CD4-positive, alpha-beta T cell (primary cell): ENCODE data around the gene CENPS. TPM values are rescaled to one million over a fixed set of nuclear protein-coding genes. Genes with fewer than 3 reads are reported as not detected.

Source experiments
- ATAC-seq: fragments of 200-7000 bp; cut with Tn5 transposase; one replicate; pipeline ENCODE4 v1.10.0; 2022; ENCODE audit warnings: mild to moderate bottlenecking; ENCODE audit not compliant: poor library complexity
- CTCF ChIA-PET: fragments of 350-600 bp; sonication (Branson Sonifier 250); formaldehyde crosslinking; loops from one replicate; lab custom pipeline; 2021; ENCODE audit warnings: antibody characterized with exemption, inconsistent platforms; lab: Charles Lee
- POLR2A ChIA-PET: fragments of 350-600 bp; sonication (Branson Sonifier 250); formaldehyde crosslinking; loops from one replicate; lab custom pipeline; 2021; ENCODE audit warnings: antibody characterized with exemption, inconsistent platforms; lab: Charles Lee
- DNase-seq, 14 experiments: peaks; one replicate each; pipeline ENCODE4 v3.0.0-alpha.2; 2013 to 2020; ENCODE audit warnings: mixed read lengths in 2 of 14
- H3K27ac ChIP-seq, 2 donors: one replicate each; pipeline versions ENCODE4 v1.5.1 to v1.7.0; 2013; ENCODE audit warnings: low read length in 2 of 2, low read depth in 1 of 2, mild to moderate bottlenecking in 1 of 2
- H3K27me3 ChIP-seq, 2 experiments: 1 replicate in 1 of 2; 2 replicates in 1 of 2; pipeline versions ENCODE4 v1.6.1 to v1.7.0; 2013; ENCODE audit warnings: low read length in 2 of 2, control low read depth in 1 of 2, mild to moderate bottlenecking in 1 of 2, moderate library complexity in 1 of 2; ENCODE audit not compliant: insufficient read depth in 2 of 2, control insufficient read depth in 1 of 2
- H3K36me3 ChIP-seq: one replicate; pipeline ENCODE4 v1.6.1; 2013; ENCODE audit warnings: low read length, control low read depth; ENCODE audit not compliant: insufficient read depth
- H3K4me1 ChIP-seq: one replicate; pipeline ENCODE4 v1.6.1; 2013; ENCODE audit warnings: low read length, control low read depth; ENCODE audit not compliant: insufficient read depth
- H3K4me3 ChIP-seq: one replicate; pipeline ENCODE4 v1.5.1; 2013; ENCODE audit warnings: mild to moderate bottlenecking, low read length, moderate library complexity
- H3K9me3 ChIP-seq, 2 experiments: 1 replicate in 1 of 2; 2 replicates in 1 of 2; pipeline versions ENCODE4 v1.6.1 to v1.7.0; 2013; ENCODE audit warnings: low read length in 2 of 2, mild to moderate bottlenecking in 2 of 2, control low read depth in 1 of 2, moderate library complexity in 1 of 2; ENCODE audit not compliant: control insufficient read depth in 1 of 2, insufficient read depth in 1 of 2
- H3K27ac Mint-ChIP-seq: one replicate; pipeline ENCODE4 v1.8.0; 2020; ENCODE audit warnings: mixed read lengths
- H3K27me3 Mint-ChIP-seq: one replicate; pipeline ENCODE4 v1.8.0; 2021; ENCODE audit warnings: mixed read lengths
- H3K36me3 Mint-ChIP-seq: one replicate; pipeline ENCODE4 v1.8.0; 2021; ENCODE audit warnings: low read depth, mixed read lengths
- H3K4me1 Mint-ChIP-seq: one replicate; pipeline ENCODE4 v1.8.0; 2021; ENCODE audit warnings: low read depth, mixed read lengths
- H3K4me3 Mint-ChIP-seq: one replicate; pipeline ENCODE4 v1.8.0; 2020; ENCODE audit warnings: mild to moderate bottlenecking, mixed read lengths
- H3K9me3 Mint-ChIP-seq: one replicate; pipeline ENCODE4 v1.8.0; 2020; ENCODE audit warnings: mixed read lengths
- intact Hi-C, 2 experiments: fragments of 100-400 bp; cut with DNase I in 1 of 2; cut with micrococcal nuclease in 1 of 2; formaldehyde crosslinking; loops; one replicate each; pipeline versions ENCODE4 v1.15.1 to v1.9.0; 2023 to 2025; cut with DNase I, micrococcal nuclease
- total RNA-seq, 174 experiments: library from RNA in 2 of 174; stranded (reverse) in 2 of 174; gene quantifications; one replicate each; pipeline ENCODE4 v1.2.3 and lab custom pipeline; 2021 to 2026
- TF ChIP-seq, protein P1 (sequence below): fragments of 200-600 bp; IDR thresholded peaks from one replicate; pipeline ENCODE4 v1.8.0; 2022; ENCODE audit warnings: antibody characterized with exemption, mild to moderate bottlenecking

Gene CENPS
- total RNA-seq, 2 experiments from 2014 or later = 3.7 to 4.0 TPM

DNA sequence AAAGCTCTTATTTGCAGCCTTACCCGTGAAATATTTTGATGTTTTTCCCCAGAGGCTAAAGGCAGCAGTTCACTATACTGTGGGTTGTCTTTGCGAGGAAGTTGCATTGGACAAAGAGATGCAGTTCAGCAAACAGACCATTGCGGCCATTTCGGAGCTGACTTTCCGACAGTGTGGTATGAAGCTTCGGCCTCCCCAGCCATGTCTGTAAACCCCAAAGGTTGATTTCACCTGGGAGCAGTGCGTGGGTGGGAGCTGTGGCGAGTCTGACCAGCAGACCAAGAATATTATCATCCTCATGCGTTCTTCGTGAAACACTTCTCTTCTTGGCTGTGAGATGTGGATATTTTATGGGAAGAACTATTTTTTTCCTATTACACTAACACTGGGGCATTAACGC lies 3.6 kb downstream of the CENPS start:
- H3K9me3 ChIP-seq = no peaks in the 10 kb centered on the region
- H3K4me3 ChIP-seq = no peak overlapping the region
- H3K27me3 Mint-ChIP-seq = no peaks in the 10 kb centered on the region
- H3K4me1 Mint-ChIP-seq = peaks cover 18% of the 10 kb centered on the region
- DNase-seq = no peak
- H3K36me3 Mint-ChIP-seq = peaks cover 6% of the 10 kb centered on the region
- no peak overlapping the region for H3K27ac ChIP-seq
- TF ChIP-seq, protein P1, sequence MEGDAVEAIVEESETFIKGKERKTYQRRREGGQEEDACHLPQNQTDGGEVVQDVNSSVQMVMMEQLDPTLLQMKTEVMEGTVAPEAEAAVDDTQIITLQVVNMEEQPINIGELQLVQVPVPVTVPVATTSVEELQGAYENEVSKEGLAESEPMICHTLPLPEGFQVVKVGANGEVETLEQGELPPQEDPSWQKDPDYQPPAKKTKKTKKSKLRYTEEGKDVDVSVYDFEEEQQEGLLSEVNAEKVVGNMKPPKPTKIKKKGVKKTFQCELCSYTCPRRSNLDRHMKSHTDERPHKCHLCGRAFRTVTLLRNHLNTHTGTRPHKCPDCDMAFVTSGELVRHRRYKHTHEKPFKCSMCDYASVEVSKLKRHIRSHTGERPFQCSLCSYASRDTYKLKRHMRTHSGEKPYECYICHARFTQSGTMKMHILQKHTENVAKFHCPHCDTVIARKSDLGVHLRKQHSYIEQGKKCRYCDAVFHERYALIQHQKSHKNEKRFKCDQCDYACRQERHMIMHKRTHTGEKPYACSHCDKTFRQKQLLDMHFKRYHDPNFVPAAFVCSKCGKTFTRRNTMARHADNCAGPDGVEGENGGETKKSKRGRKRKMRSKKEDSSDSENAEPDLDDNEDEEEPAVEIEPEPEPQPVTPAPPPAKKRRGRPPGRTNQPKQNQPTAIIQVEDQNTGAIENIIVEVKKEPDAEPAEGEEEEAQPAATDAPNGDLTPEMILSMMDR = no peak
- no peak for ATAC-seq
- H3K4me1 ChIP-seq = peaks cover 17% of the 10 kb centered on the region
- H3K36me3 ChIP-seq = no peaks in the 10 kb centered on the region
- POLR2A ChIA-PET = interaction anchor here (1.2 kb wide), 1 partner anchor 32 kb away, joined by 3 read pairs; no protein-coding TSS in a partner anchor
- intact Hi-C loops = loop anchor here in 1 of 2 experiments (5.0 kb wide), 1 partner anchor 806 kb away; no protein-coding TSS in a partner anchor
- no peaks in the 10 kb centered on the region for H3K27me3 ChIP-seq
- no peaks in the 10 kb centered on the region for H3K9me3 Mint-ChIP-seq
- peak overlapping the region; percentile 24 for H3K27ac Mint-ChIP-seq
- H3K4me3 Mint-ChIP-seq = peak overlapping the region; percentile 30
- CTCF ChIA-PET = interaction anchor here (1.7 kb wide), 1 partner anchor 61 kb away, joined by 5 read pairs; no protein-coding TSS in a partner anchor

DNA sequence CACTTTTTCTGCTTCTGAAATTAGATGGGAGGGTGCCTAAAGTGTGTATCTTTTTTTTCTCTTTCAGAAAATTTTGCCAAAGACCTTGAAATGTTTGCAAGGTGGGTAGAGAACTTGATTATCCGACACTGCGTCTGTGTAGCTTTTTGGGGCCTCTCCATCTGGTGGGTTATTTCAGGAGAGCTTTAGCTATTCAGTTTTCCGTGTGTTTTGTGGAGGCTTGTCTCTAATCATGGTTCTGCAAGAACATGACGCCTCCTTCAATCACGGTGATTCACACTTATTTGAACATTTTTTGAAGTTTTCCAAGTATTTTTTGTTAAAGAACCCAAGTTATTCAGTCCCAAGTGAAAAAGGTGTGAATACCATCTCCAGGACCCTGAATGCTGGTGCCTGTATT lies 4.4 kb downstream of the CENPS start:
- TF ChIP-seq, protein P1 = no peak
- no peak for ATAC-seq
- no peaks in the 10 kb centered on the region for H3K9me3 Mint-ChIP-seq

DNA sequence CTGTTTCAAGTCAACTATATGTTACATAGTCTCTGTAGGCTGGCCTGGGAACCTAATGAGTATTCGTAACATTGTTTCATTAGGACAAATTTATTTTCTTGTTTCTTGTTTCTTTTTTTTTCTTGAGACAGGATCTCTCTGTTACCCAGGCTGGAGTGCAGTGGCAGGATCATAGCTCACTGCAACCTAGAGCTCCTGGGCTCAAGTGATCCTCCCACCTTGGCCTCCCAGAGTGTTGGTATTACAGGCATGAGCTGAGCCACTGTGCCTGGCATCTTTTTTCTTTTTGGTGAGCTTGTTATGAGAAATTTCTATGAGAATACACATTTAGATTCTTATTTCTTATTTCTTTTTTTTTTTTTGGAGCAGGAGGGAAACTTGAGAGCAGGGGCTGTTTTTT lies 6.8 kb downstream of the CENPS start:
- H3K27ac Mint-ChIP-seq = no peak overlapping the region
- no peaks in the 10 kb centered on the region for H3K27me3 Mint-ChIP-seq
- no peaks in the 10 kb centered on the region for H3K4me1 ChIP-seq
- no peak for DNase-seq
- CTCF ChIA-PET = interaction anchor here (1.2 kb wide), 1 partner anchor 70 kb away, joined by 3 read pairs; no protein-coding TSS in a partner anchor
- peaks cover 6% of the 10 kb centered on the region for H3K36me3 Mint-ChIP-seq
- POLR2A ChIA-PET = interaction anchor here (0.6 kb wide), 1 partner anchor 23 kb away, joined by 4 read pairs; no protein-coding TSS in a partner anchor
- ATAC-seq = no peak
- no peaks in the 10 kb centered on the region for H3K36me3 ChIP-seq
- H3K4me3 Mint-ChIP-seq = no peak overlapping the region
- no peak overlapping the region for H3K4me3 ChIP-seq
- H3K27ac ChIP-seq = no peak overlapping the region
- no peaks in the 10 kb centered on the region for H3K9me3 Mint-ChIP-seq
- TF ChIP-seq, protein P1 = no peak
- no peaks in the 10 kb centered on the region for H3K4me1 Mint-ChIP-seq
- H3K27me3 ChIP-seq = no peaks in the 10 kb centered on the region
- H3K9me3 ChIP-seq = no peaks in the 10 kb centered on the region
- intact Hi-C loops = no loop called here

More for the DNA sequence above, 4.4 kb downstream of the CENPS start:
- CTCF ChIA-PET = no interaction called here
- no peak for DNase-seq
- peaks cover 15% of the 10 kb centered on the region for H3K4me1 ChIP-seq
- no peak overlapping the region for H3K27ac ChIP-seq
- peaks cover 6% of the 10 kb centered on the region for H3K36me3 Mint-ChIP-seq
- H3K4me3 Mint-ChIP-seq = no peak overlapping the region
- H3K27ac Mint-ChIP-seq = no peak overlapping the region
- intact Hi-C loops = loop anchor here in 1 of 2 experiments (5.0 kb wide), 1 partner anchor 807 kb away; no protein-coding TSS in a partner anchor
- H3K4me3 ChIP-seq = no peak overlapping the region
- H3K27me3 ChIP-seq = no peaks in the 10 kb centered on the region
- H3K27me3 Mint-ChIP-seq = no peaks in the 10 kb centered on the region
- peaks cover 17% of the 10 kb centered on the region for H3K4me1 Mint-ChIP-seq
- H3K9me3 ChIP-seq = no peaks in the 10 kb centered on the region
- H3K36me3 ChIP-seq = no peaks in the 10 kb centered on the region
- POLR2A ChIA-PET = interaction anchor here (1.2 kb wide), 1 partner anchor 31 kb away, joined by 3 read pairs; no protein-coding TSS in a partner anchor
